ENCODE measurements around the gene HEXB. TPM values are rescaled to one million over a fixed set of nuclear protein-coding genes. Genes with fewer than 3 reads are reported as not detected.

HEXB gene
- total RNA-seq: 10 to 100 TPM; 44.5 to 45.8 TPM

DNA sequence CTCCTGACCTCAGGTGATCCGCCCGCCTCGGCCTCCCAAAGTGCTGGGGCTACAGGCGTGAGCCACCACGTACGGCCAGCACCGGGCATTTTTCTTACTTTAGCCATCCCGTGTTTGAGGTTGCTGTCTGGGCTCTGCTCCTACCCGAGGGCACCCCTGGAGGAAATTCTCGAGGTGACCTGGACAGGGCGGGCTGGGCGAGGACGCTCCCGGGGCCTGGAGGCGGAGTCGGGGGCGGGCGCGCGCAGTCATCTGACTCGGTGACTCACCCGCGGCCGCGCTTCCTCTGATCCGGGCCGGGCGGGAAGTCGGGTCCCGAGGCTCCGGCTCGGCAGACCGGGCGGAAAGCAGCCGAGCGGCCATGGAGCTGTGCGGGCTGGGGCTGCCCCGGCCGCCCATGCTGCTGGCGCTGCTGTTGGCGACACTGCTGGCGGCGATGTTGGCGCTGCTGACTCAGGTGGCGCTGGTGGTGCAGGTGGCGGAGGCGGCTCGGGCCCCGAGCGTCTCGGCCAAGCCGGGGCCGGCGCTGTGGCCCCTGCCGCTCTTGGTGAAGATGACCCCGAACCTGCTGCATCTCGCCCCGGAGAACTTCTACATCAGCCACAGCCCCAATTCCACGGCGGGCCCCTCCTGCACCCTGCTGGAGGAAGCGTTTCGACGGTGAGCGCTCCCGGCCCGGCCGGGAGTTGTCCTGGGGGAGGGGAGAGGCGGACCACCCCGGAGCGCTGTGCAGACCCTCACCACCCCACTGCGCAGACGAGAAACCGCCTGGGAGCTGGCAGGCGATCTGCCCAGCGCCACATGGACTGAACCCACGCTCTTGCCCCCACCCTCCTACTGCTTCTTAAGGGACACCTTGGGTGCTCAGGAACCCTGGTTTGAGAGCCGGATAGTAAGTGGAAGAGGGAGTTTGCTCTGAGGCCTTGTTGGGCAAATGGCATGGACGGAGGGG lies at the start of gene HEXB:
HEXB (plus strand) TSS at position 334 of the 952 bp plus-strand sequence; CDS start at position 362, 28 bp downstream.
- H3K4me3 Mint-ChIP-seq: peak within 1 kb of the TSS; percentile 88 to 98
- DNase-seq: peak; percentile 92 to 93
- H3K9me3 Mint-ChIP-seq: no peaks in the 10 kb centered on the region
- H3K4me1 Mint-ChIP-seq (ENCODE audit: low read depth): peaks cover 18% of the 10 kb centered on the region
- H3K36me3 Mint-ChIP-seq (ENCODE audit: insufficient read depth in 2 of 2): peaks cover 2% of the 10 kb centered on the region in 2 donors
- ATAC-seq (replicated peaks in 1 of 2): peak; percentile 97 to 98
- no peaks in the 10 kb centered on the region for H3K27me3 Mint-ChIP-seq (ENCODE audit: low read depth)
- peak within 1 kb of the TSS; percentile 63 for H3K27ac Mint-ChIP-seq

DNA sequence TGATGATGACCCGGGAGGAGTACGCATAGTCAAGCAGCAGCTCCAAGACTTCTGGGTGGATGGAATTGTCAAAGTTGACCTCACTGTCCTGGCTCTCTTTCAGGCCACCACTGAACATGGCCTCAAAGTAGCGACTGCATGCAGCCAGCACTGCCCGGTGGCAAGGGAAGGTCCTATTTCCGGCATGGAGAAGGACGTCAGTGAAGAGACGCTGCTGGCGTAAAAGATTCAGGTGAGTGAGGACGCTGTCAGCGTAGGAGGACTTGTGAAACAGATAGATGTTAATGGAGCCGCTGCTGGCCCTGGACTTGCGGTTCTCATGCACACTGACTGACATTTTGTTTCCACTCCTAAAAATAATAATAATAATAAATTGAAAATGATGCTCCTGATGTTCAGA lies 48.9 kb upstream of the HEXB start:
- H3K36me3 Mint-ChIP-seq (ENCODE audit: insufficient read depth in 2 of 2): no peaks in the 10 kb centered on the region
- H3K9me3 Mint-ChIP-seq: no peaks in the 10 kb centered on the region
- peaks cover 49% of the 10 kb centered on the region for H3K27me3 Mint-ChIP-seq (ENCODE audit: low read depth)
- no peak for ATAC-seq (replicated peaks in 1 of 2)
- no peak overlapping the region for H3K4me3 Mint-ChIP-seq
- no peak for DNase-seq
- peaks cover 51% of the 10 kb centered on the region for H3K4me1 Mint-ChIP-seq (ENCODE audit: low read depth)
- no peak overlapping the region for H3K27ac Mint-ChIP-seq

DNA sequence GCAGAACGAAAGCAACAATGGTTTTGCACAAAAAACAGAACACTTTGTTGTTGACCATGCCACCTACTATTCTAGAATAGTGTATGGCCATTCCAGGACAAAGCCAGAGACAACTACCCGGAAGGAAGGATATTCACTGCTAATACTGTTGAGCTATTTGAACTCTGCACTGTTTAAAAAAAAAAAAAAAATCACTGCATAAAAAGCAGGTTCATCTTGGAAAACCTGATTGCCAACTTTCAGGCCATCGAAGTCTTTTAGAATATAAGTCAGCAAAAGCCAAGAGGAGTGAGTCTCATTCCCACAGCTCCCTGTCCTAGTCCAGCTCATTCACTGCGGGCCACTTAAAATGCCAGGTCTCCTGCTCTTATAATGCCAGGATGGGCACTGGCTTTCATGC lies 48.5 kb upstream of the HEXB start:
- peaks cover 51% of the 10 kb centered on the region for H3K4me1 Mint-ChIP-seq (ENCODE audit: low read depth)
- H3K36me3 Mint-ChIP-seq (ENCODE audit: insufficient read depth in 2 of 2): no peaks in the 10 kb centered on the region
- H3K27ac Mint-ChIP-seq: no peak overlapping the region
- ATAC-seq (replicated peaks in 1 of 2): no peak
- no peak overlapping the region for H3K4me3 Mint-ChIP-seq
- H3K9me3 Mint-ChIP-seq: no peaks in the 10 kb centered on the region
- DNase-seq: no peak
- peaks cover 52% of the 10 kb centered on the region for H3K27me3 Mint-ChIP-seq (ENCODE audit: low read depth)

DNA sequence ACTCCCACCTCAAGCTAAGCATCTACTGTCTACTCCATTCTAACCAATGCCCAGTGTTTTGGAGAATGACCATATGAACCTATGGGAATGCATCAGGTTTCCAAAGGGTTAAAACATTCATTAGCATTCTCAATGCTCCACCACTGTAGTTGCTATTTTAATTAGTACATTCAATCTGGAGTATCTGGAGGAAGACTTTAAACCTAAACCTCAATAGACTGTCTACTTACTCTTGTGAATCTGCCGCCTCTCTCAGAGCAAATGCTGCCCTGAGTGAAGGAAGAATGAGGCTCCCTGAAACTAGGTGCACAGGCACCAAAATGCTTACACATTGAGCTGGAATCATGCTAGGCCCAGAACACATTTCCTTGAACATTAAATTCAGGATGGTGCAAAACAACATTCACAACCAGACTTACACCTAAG lies 46.5 kb upstream of the HEXB start:
- Mint-ChIP-seq H3K27me3 (ENCODE audit: low read depth) (peaks cover 72% of the 10 kb centered on the region), H3K4me1 (ENCODE audit: low read depth) (peaks cover 45% of the 10 kb centered on the region), H3K36me3 (ENCODE audit: insufficient read depth in 2 of 2) (no peaks in the 10 kb centered on the region), H3K9me3 (no peaks in the 10 kb centered on the region), H3K27ac (no peak overlapping the region), H3K4me3 (peak overlapping the region; percentile 88 to 97)
- ATAC-seq (replicated peaks in 1 of 2) (no peak), DNase-seq (no peak)

DNA sequence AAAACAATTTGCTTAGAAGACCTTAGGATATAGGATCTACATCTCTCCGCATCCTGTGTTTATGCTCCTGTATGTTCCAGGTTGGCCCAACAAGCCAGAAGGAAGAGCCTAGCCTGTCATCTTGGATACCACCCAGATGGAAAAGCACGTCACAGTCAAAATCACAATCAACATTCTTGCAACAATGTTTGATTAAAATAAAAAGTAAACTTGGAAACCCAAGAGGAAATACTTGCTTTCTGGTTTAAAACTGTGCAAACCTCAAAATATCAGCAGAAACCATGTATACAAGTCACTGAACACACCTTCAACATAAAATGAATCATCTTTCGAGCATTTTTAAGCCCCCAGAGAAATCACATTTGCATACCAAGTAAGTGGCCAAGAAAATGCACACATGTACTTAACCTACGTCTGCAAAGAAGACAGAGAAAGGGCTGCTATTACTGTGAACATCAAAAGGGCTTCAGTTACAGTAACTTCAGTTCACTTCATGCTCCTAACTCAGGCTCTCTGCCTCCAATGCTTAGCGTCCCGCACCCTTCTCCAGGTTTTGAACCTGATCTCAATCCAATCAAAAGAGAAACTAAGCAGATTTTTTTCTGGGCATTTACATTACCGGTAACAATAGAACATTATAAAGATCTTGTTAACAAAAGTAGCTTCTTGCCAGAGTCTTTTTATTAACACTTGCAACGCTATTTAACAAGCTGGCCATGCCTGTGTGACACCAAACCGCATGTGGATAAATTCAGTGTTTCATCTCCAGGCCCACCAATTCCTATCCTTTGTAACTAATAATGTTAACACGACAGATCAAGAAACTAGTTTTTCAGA lies 45.8 kb upstream of the HEXB start:
- peak; percentile 35 to 56 for ATAC-seq (replicated peaks in 1 of 2)
- Mint-ChIP-seq H3K36me3 (ENCODE audit: insufficient read depth in 2 of 2) (no peaks in the 10 kb centered on the region), H3K27me3 (ENCODE audit: low read depth) (peaks cover 79% of the 10 kb centered on the region), H3K9me3 (no peaks in the 10 kb centered on the region), H3K4me1 (ENCODE audit: low read depth) (peaks cover 45% of the 10 kb centered on the region), H3K4me3 (peak overlapping the region; percentile 88 to 97), H3K27ac (peak overlapping the region; percentile 25)
- no peak for DNase-seq

DNA sequence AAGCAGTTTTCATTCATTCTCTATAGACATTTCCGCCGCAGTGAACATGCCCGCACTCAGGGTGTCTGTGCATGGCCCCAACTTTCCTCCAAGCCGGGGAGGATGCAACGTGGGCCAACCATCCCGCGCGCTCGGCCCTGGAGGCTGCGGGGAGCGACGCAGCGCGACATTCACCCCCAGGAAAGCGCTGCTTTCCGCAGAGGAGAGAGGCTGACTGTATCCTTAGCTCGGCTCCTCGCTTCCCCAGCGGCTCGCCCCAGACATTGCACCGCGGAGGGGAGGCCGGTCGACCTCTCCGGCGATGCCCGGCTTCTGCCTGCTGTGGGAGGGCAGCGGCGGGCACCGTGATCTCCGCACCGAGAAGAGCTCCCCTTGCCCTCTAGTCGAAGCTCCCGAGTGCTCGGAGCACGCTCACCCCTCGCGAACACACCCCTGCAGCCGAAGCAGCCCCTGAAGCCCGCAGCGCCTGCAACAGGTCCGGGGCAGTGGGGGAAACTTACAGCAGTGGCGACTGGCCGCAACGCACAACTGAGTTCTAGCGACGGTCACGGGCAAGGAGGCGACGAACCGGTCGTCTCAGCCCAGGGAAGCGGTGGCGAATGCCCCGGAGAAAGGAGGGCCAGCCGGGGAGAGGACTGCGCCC lies 45.1 kb upstream of the HEXB start:
- peak overlapping the region; percentile 25 for H3K27ac Mint-ChIP-seq
- ATAC-seq (replicated peaks in 1 of 2): peak; percentile 47 to 50
- H3K27me3 Mint-ChIP-seq (ENCODE audit: low read depth): peaks cover 79% of the 10 kb centered on the region
- H3K9me3 Mint-ChIP-seq: no peaks in the 10 kb centered on the region
- peak overlapping the region; percentile 88 to 97 for H3K4me3 Mint-ChIP-seq
- H3K36me3 Mint-ChIP-seq (ENCODE audit: insufficient read depth in 2 of 2): no peaks in the 10 kb centered on the region
- peak; percentile 48 to 53 for DNase-seq
- H3K4me1 Mint-ChIP-seq (ENCODE audit: low read depth): peaks cover 45% of the 10 kb centered on the region

DNA sequence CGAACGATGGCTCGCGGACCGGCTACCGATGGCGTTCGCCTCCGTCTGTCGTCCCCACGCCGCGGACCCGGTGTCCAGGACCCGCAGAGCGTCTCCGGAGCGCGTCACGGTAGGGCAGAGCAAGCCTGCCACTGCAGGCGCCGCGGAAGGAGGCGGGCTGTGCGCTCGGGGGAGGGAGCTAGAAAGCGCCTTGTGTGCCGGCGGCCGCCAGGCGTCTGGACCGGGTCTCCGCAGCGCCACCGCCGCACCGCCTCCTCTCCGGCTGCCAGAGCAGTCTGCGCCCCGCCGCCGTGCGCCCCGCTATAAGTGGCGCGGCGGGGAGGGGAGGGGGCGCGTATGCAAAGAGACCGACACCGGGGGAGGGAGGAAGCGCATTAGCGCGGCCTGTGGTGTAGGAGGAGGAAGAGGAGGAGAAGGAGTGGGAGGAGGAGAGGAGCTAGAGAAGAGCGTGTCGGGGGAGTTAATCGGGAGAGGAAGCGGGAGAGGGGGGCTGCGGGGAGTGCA lies 44.5 kb upstream of the HEXB start, which contains the start of gene ENC1:
ENC1 (minus strand) TSS at position 279 of the 504 bp plus-strand sequence. CDS start 4,243 bp downstream, outside the sequence.
- peaks cover 47% of the 10 kb centered on the region for H3K4me1 Mint-ChIP-seq (ENCODE audit: low read depth)
- H3K9me3 Mint-ChIP-seq: no peaks in the 10 kb centered on the region
- peak; percentile 83 to 86 for DNase-seq
- H3K36me3 Mint-ChIP-seq (ENCODE audit: insufficient read depth in 2 of 2): no peaks in the 10 kb centered on the region
- H3K27ac Mint-ChIP-seq: peak within 1 kb of the TSS; percentile 25
- peak; percentile 85 to 86 for ATAC-seq (replicated peaks in 1 of 2)
- peaks cover 83% of the 10 kb centered on the region for H3K27me3 Mint-ChIP-seq (ENCODE audit: low read depth)
- peak within 1 kb of the TSS; percentile 88 to 97 for H3K4me3 Mint-ChIP-seq

DNA sequence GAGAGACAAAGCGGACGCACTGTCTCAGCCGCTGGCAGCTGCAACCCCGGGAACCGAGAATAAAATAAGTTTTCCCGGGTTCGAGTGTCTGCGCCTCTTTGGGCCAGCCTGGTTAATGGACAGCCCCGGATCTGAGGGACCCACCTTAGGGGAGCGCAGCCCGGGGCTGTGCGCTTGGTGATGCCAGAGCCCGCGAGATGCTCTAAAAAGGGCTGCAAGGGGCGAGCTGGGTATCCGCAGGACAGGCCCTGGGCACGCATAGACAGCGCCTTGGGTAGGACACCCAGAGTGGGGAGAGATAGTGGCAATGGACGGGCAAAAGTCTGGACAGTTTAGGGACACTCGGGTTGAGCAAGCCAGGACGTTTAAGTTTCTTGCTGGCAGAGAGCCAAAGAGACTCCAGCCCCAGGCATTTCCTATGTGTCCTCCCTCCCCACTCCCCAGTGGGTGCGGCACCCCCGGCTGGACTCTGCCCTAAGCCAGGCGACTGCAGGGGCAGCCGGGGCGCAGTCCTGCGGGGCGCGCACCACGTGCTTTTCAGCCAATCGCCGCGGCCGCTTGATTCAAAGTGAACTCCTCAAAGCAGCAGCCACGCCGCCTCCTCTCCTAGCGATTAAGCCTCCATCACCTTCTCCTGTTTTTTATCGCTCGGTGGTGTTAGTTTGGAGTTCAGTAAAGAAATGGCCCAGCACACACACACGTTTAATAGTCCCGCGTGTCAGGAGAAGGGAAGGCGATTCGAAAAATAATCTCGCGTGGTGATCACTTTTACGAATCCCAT lies 43.9 kb upstream of the HEXB start:
- Mint-ChIP-seq H3K4me3 (peak overlapping the region; percentile 88 to 97), H3K9me3 (no peaks in the 10 kb centered on the region), H3K27me3 (ENCODE audit: low read depth) (peaks cover 83% of the 10 kb centered on the region), H3K36me3 (ENCODE audit: insufficient read depth in 2 of 2) (no peaks in the 10 kb centered on the region), H3K4me1 (ENCODE audit: low read depth) (peaks cover 50% of the 10 kb centered on the region), H3K27ac (no peak overlapping the region)
- DNase-seq (peak; percentile 45 to 50), ATAC-seq (replicated peaks in 1 of 2) (peak; percentile 31 to 32)

DNA sequence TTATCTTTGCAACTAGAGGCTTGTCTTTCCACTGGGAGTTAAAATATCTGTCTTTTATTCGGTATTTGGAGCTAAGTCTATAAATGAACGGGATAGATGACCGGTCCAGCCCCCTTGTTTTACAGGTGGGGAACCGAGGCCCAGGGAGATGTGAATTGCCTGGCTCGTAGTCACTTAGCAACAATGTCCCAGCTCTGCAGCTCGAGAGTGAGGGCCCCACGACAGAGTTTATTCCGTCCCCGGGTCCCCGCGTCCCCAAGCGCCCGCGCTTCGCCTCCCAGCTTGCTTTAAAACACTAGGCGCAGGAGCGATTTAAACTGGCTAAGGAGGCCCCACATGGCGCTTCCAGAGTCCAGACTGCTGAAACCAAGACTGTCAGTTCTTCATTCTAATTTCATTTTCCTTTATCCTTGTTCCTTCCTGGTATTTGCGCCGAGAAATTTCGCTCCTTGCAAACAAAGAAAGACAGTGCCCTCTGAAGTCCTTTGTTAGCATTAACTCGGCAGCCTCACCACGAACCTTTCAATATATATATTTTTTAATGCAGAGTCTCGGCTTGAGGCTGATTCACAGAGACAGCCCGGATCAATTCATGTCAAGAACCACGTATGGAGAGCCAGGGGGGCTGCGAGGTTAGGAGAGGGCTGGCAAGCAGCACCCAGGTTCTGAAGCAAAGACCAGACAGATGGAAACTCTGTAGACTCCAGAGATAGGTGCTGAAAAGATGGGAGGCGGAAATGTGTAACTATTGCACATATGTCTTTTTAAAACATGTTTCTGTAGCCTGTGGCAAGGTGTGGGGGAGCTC lies 43.1 kb upstream of the HEXB start:
- Mint-ChIP-seq H3K4me1 (ENCODE audit: low read depth) (peaks cover 50% of the 10 kb centered on the region), H3K27me3 (ENCODE audit: low read depth) (peaks cover 82% of the 10 kb centered on the region), H3K36me3 (ENCODE audit: insufficient read depth in 2 of 2) (no peaks in the 10 kb centered on the region), H3K27ac (no peak overlapping the region), H3K9me3 (no peaks in the 10 kb centered on the region), H3K4me3 (peak overlapping the region; percentile 88 to 97)
- ATAC-seq (replicated peaks in 1 of 2) (no peak), DNase-seq (peak; percentile 19 to 29)

DNA sequence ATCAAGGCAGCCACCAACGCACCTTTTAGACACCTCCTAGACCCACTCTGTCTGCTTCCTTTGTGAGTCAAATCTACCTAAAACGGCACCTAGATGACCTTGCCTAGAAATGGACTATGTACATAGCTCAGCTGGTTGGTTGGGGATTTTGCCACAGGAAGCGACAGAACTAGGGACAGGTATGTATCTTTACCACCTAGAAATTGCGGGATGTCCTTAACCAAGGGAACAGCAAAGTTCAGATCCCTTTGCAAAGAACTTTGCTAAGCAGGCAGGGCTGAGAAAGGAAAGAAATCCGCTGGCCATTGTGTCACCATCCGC lies 42.5 kb upstream of the HEXB start:
- DNase-seq: no peak
- H3K36me3 Mint-ChIP-seq (ENCODE audit: insufficient read depth in 2 of 2): no peaks in the 10 kb centered on the region
- H3K9me3 Mint-ChIP-seq: no peaks in the 10 kb centered on the region
- peaks cover 76% of the 10 kb centered on the region for H3K27me3 Mint-ChIP-seq (ENCODE audit: low read depth)
- peaks cover 50% of the 10 kb centered on the region for H3K4me1 Mint-ChIP-seq (ENCODE audit: low read depth)
- ATAC-seq (replicated peaks in 1 of 2): no peak
- no peak overlapping the region for H3K27ac Mint-ChIP-seq
- peak overlapping the region in 1 of 2 donors; percentile 97 for H3K4me3 Mint-ChIP-seq

DNA sequence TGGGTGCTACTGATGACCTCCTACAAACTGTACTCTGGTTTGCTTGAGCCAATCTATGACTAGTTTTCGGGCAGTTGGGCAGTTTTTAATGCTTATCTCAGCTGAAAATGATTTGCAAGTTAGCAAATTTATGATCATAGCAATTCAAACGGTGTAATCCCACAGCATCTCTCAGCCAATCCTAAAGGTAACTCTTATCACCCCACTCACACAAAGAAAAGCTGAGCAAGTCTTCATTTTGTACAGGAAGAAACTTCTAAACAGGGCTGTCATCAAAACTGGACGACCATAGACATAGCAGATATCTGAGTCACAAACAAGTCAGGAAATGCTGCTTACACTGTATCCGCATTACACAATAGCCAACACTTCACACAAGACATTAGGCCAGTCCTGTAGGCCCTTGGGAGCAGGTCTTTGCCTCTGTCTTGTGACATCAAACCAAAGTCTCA lies 41.9 kb upstream of the HEXB start:
- Mint-ChIP-seq H3K27ac (no peak overlapping the region), H3K27me3 (ENCODE audit: low read depth) (peaks cover 70% of the 10 kb centered on the region), H3K4me1 (ENCODE audit: low read depth) (peaks cover 45% of the 10 kb centered on the region), H3K4me3 (no peak overlapping the region), H3K36me3 (ENCODE audit: insufficient read depth in 2 of 2) (no peaks in the 10 kb centered on the region), H3K9me3 (no peaks in the 10 kb centered on the region)
- ATAC-seq (replicated peaks in 1 of 2): no peak
- DNase-seq: no peak
